Activated gamma-delta T cell treated with anti-CD3 and anti-CD28 coated beads, Interleukin-2, amount 50 U/mL, for 16 hours (primary cell): ENCODE results near the gene WHRN.

Experiments used
- DNase-seq: peaks from one replicate; pipeline ENCODE4 v3.0.0-alpha.2; 2020; ENCODE audit warnings: low read depth

The WHRN gene

DNA sequence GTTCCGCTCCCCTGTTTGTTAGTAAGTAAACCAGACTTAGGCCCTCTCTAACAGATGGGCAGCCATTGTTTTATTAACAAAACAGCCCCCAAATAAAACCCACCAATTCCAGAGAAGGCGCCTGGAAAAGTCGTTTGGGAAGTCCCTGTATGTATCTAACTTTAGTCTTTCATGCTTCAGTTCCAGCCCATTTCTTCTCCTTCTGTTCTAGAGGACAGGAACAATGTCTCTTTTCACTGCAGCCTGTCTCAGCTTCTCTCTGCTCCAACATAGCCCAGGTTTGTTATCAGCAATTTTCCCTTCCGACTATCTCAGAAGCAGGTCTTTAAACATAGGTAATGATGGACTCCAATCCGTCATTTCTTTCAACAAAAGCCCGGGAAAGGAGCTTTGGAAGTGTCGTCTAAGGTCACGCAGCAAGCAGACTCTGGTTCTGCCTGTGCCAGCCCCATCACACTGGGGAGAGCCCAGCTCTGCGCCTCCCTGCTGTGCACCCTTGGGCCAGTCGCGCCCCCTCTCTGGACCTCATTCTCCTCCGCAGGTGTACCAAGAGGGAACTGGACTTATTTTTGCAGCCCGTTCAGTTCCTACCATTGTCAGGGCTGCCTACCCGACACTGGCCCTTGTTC, 107.9 kb downstream of the WHRN start:
- no peak for DNase-seq

DNA sequence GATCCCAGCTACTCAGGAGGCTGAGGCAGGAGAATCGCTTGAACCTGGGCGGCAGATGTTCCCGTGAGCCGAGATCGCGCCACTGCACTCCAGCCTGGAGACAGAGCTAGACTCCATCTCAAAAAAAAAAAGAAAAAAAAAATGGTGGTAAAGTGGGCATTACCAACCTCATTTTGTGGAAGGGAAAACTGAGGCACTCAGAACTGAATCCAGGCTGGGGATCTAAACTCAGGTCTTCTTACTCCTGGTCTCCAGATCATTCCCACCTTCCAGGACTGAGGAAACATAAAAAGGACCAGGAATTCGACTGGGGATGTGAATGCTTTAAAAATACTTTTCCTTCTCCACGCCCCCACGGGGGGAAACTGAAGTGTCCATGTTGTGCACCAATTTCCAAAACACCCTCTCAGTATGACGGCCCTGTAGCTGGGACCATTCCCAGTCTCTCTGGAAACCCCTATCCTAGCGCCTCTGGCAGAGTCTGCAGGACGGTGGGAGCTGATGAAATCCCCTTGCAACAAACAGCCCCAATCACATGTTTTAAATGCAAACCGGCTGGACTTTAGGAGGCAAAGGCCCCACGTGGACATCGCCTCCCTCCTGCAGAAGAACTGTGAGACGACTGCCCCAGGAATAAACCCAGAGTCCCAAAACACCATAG, 108.6 kb downstream of the WHRN start:
- DNase-seq: no peak

DNA sequence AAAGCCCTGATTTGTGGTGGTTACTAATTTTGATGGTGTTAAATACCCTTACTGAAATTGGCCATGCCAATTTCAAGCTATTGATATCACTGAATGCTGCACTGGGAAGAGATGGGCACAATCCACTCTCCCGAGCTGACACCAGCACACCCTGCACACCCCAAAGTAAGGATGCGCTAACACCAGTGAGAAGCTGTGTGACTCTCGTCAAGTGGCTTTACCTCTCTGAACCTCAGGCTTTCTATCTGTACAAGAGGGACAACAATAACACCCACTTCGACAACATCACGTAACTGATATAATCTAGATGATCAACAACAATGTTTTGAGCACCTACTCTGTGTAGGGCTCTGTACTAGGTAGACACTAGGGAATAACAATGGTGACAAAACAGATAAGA, 109.5 kb downstream of the WHRN start:
- DNase-seq: no peak

DNA sequence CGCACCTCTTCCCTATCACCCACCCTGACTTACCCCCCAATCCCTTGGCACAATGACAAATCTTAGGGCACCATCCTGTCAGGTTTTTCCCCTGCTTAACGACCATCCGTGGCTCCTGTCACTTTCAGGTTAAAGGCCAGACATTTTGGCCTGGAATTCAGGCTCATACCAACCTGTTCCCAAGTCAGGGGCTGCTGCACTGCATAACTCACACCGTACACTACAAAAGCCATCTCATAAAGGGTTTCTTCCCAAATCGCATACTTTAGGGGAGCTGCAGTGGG, 110.0 kb downstream of the WHRN start:
- no peak for DNase-seq

DNA sequence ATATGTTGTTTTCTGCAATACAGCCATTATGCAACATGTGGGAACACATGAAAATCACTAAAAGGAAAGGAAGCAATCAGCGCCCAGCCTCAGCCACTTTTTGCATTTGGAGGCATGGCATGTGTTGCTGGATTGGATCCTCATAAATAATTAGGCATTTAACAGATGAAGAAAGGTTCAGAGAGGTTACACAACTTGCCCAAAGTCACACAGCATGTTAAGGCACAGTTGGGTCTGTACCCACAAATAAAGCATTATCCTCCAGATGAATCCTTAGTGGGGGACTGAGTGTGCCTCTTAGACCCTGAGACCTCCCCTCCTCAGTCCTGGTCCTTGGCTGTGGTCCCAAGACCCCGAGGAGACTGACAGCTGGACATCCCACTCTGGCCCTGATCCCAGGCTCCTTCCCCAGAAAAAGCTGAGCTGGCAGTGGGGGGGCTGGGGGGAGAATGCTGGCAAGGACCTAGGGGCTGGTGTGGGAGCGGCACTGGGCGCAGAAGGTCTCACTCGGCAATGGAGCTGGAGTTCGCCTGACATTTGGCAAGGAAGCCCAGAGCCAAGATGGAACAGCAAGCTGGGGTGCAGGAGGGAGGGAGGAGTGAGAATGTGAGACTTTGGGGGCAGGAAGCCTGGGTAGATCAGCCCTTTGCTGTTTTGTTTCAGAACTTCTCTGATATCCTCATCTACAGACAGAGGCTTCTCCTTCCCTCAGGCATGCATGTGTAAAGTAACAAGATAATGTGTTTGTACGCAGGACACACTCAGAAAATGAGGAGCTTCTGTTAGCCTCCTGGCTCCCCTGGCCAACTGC, 110.5 kb downstream of the WHRN start:
- DNase-seq: no peak

DNA sequence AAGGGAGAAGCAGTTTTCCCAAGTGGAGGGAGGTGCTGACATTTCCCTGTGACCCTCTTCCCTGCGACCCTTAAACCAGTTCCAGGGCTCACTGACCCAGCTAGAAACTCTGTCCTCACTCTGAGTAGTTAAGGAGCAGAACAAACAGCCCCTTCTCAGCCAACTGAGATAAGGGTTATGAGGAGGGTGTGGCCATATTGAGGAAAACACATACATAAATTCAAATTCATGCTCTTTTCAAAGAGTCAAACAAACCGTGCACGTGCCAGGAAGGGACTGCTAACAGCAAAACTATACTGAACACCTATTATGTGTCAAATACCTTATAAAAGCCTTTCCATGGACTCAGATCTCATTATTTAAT, 112.5 kb downstream of the WHRN start:
- DNase-seq: no peak

DNA sequence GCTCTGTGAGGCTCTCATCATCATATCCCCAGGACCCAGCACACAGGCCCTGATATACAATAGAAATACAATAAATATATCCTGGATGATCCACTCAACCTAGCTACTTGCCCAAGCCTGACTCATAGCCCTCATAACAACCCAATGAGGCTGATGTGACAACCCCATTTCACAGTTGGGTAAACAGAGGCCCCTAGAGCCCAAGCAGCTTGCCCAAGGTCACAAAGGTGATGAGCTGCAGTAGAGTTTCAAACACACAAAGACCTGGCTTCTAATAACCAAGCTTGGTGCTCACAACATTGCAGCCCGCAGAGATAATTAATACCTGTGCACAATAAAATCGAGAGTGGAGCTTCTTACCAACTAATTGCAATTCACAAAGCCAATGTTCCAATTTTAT, 114.3 kb downstream of the WHRN start:
- DNase-seq: no peak

DNA sequence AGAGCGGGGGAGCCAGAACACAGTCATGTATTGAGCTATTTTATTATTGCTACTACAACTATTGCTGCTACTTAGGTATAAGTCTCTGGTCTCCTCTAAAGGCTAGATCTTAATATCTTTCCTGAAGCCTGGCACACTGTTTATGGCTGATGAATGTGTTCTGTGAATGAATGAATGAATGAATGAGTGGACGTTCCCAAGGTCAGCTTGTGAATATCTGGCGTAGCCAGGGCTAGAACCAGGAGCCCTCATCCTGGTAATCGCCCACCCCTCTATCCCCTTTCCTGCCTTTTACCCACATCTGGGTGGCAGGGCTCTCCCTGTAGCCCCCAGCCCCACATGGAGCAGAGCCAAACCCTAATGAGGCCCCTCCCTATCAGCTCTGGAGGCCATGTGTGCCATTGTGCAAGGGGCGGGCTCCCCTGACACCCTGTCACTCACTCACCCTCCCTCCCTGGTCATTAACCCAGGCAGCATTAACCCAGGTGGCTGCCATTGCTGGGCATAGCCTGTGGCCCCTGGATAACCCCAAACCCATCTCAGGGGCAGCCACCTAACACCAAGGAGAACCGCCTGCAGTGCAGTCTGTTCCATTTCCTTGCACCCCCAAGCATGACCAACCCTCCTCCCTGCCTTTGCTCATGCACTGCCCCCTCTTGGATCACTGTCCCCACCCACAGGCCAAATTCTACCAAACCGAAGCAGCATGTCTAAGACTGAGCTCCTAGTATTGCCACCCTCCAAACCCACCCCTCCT, 115.5 kb downstream of the WHRN start:
- no peak for DNase-seq

DNA sequence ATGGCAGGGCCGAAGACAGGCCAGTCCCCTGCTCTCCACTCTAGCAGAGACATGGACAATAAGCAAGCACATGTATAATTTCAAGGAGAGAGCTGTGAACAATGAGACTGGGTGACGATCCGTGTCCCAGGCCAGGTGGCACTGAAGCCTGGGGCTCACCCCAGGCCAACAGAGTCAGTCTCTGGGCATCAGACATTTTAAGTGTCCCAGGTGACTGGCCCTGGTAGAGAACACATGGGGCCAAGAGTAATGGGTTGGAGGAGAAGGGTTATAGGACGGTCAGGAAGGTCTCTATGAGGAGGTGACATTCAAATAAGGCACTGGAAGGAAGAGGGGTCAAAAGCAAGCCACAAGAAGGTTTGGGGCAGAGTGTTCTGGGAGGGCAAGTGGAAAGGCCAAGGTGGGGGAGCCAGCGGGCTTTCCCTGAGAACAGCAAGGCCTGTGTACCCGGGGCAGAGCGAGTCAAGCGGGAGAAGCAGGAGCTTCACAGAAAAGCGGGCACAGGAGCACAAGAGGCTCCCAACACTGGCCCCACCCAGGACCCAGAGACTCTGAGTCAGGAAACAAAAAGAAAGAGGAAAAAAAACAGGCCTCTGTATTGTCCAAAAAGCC, 116.4 kb downstream of the WHRN start:
- no peak for DNase-seq

DNA sequence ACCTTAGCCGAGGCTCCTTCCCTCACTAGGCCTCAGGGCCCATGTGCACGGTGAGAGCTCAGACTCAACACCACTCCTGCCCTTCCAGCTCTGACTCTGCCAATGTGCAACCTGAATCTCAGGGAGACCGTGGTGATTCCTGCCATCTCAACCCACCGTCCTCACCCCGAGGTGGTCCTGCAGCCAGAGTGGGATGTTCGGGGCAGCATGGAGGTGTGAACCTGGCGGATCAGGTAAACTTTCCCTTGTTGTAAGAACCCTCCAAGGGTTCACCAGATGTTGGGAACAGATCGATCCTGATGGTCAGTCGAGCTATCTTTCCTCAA, 117.0 kb downstream of the WHRN start:
- DNase-seq: no peak

DNA sequence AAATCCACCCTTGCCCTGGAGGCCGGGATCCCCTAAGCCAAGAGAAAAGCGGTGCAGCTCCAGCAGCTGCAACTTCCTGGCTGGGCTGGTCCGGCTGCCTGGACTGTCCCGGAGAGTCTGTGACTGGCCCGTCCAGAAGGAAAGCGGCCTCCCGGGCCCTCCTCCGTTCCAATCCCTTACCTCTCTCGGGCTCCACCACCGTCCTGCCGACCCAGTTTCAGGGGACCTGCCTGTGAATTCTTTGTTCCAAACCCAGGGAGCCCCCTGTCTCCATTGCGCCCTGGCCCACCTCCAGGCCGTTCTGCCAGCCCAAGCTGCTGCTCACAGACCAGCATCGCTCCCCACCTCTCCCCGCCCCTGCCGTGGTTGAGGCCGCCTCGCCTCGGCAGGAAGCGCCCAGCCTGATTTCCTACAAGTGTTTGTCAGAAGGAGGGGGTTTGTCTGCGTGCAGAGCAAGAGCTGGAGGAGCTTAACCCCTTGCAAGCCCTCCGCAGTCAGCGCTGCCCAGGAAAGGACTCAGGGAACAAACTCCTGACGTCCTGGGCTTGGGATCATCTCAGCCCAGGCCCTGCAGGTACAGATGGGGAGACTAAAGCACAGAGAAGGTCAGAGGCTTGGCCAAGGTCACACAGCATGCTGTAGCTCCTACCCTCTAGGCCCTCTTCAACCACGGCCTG, 117.5 kb downstream of the WHRN start, which contains the start of gene AKNA:
AKNA (minus strand) TSS at position 303 of the 677 bp plus-strand sequence. CDS start 6,649 bp downstream, outside the sequence.
- peak; percentile 77 for DNase-seq

DNA sequence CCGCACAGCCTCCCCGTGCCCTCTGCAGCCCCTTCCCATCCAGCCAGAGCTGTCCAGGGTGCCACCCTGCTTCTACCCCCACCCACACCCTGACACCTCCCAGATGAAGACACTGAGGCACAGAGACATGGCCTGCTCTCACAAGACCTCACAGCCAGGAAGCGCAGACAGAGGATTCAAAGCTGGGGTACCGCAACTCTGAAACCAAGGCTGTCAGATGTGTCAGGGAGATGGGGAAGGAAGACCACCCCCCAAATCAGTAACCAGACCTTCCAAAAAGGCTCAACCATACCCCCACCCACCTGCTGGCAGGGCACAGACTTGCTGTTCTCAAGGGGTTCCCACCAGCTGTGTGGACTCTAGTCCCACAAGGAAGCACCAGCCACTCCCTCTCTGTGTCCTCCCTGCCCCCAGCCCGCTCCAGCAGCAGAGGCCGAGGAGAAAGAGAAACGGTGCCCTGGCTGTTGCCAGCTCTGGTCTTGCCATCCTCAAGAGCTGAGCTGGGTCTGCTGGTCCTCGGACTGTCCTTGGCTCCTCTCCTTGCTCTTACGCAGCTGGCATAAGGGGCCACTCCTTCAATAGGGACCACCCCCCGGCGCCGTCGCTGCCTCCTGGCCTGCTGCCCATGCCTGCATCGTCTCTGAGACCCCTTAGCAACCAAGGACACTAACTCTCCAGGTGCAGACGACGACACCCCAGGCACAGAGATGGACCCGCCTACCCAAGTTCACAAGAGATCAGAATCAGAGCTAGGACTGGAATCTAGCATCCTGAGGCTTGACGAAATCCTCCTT, 118.2 kb downstream of the WHRN start:
- no peak for DNase-seq

DNA sequence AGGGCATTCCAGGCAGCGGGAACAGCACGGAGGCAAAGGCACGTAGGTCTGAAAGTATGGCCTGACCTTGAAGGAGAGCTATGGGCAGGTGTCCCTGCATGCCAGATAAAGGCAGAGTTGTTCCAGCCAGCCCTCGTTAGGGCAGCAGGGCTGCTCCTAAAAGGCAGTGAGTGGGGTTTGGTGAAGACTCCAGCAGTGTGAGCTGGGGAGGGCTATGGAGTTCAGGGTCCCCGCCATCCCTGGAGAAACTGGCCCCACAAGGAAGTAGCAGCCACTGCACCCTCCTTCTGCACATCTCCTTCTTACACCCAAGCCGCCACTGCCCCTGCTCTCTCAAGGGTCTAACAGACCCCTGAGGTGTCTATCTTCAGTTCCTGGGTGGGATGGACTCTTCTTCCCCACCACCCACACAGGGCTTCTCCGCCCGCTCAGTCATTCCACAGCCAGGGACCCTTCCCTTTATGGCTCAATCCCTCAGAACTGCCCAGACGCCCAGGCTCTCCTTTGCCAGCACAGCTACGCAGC, 118.8 kb downstream of the WHRN start:
- DNase-seq: no peak

DNA sequence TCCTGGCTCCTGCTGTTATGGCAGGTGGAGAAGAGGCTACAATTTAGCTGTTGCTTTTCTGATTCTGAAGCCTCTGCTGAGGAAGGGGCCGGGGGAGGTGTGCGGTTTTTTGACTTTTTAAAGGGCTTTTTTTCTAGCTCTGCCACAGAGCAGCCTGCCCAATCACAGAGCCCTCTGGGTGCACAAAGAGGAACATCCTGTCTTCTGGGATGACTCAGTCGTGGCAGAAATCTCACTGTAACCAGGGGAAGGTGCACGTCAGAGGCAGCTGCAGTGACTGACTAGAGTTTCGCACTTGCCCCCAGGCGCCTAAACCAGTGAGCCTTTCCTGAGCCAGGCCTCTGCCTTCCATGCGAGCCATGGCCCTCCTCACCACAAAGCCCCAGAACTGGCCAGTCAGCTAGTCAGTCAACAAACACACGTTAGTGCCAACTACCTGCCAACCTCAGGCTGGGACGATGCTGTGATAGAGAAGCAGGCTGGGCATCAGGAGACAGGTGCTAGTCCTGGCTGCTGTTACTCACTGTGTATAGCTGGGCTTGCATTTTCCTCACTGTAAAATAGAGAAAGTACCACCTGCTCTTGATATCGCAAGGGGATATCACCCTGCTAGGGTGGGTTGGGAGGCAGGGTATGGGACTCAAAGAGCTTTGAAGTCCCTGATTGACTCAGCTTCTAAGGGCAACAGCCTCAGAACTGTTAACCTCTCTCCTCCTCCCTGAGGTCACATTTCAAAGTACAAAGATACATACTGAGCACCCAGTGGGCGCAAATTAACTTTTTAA, 119.7 kb downstream of the WHRN start:
- DNase-seq: peak; percentile 86

DNA sequence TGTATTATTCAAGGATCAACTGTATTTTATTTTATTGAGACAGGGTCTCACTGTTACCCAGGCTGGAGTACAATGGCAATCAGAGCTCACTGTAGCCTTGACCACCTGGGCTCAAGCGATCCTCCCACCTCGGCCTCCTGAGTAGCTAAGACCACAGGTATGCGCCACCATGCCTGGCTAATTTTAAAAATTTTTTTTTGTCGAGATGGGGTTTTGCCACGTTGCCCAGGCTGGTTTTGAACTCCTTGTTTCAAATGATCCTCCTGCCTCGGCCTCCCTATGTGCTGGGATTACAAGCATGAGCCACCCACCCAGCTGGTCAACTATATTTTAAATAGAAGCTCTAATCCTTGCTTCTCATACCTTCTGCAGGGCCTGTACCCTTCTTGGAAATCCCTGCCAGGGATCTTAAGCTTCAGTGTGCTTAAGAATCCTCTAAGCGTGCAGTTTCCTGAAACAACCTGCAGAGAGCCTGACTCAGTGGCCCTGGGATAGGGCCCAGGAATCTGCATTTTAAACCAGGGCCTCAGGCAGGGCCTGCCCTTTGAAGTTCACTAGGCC, 120.4 kb downstream of the WHRN start:
- no peak for DNase-seq

DNA sequence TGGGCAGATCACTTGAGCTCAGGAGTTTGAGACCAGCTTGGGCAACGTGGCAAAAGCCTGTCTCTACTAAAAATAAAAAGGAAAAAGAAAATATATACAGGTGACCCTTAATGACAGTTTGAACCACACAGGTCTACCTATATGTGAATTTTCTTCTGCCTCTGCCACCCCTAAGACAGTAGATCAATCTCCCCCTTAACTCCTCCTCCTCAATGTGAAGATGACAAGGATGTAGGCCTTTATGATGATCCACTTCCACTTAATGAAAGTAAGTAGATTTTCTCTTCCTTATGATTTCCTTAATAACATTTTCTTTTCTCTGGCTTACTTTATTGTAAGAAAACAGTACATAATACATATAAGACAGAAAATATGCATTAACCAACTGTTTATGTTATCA, 120.9 kb downstream of the WHRN start:
- no peak for DNase-seq

DNA sequence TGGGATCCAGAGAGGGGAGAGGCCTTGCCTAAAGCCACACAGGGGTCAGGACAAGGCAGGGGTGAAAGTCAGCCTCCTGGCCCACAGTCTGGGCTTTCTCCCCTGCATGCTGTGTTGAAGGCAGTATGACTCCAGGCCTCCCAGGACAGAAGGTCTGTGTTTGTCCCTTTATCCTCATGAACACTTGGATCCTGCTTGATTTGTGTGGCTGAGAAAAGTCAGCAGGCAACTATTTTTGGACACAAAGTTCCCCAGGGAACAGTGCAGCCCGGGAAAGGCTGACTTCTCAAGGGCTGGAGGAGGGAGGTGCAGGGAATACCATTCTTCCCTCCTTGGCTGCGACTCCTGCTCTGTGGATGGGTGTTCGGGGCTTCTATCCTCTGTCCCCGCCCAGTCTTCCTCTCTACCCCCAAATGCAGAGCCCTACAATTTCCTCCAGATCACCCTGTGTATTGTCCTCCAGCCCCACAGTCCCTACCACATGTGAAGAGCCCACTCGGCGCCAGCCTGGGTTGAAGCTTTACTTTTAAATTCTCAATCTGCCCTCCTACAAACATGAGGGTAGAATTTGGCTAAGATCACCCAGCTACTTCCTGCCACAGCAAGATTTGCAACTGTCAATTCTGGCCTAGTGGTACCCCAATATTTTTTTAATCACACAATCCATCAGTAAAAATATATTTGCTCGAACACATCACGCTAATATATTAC, 121.6 kb downstream of the WHRN start:
- no peak for DNase-seq

DNA sequence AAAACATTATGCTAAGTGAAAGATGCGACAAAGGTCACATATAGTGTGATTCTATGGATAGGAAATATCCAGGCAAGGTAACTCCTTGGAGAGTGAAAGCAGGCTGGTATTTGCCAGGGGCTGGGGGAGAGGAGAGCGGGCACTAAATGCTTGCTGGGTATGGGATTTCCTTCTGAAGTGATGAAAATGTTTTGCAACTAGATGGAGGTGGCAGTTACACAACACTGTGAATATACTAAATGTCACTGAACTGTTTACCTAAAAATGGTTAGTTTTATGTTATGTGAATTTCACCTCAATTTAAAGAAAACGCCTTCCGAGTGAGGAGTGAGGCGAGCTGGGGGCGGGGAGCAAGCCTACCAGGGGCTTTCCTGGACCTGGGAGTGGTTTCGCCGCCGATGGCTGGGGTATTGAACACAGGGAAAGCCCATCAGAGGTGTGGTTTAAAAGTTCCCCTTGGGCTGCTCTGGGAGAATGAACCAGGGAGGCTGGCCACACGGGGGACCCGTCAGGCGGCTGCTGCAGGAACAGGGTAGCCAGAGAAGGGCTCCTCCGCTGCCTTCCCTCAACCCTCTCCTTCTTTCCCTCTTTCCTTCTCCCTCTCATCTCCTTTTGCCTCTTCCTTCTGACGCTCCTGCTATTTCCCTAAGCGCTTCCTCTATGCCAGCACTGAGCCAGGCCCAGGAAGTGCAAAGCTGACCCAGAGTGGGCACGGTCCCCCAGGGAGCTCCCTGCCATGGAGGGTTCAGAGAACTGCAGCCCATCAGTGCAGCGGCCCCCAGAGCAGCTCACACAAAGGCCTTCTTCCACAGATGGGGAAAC, 122.4 kb downstream of the WHRN start:
- DNase-seq: peak; percentile 62
